B cell (primary cell): ENCODE measurements around the gene SPDYC. TPM values are rescaled to one million over a fixed set of nuclear protein-coding genes. Genes with fewer than 3 reads are reported as not detected.

Experiments used
- ATAC-seq: fragments of 200-7000 bp; cut with Tn5 transposase; one replicate; pipeline ENCODE4 v1.10.0; 2021; ENCODE audit warnings: low read depth, mild to moderate bottlenecking, moderate number of reproducible peaks, moderate library complexity
- CTCF ChIA-PET: fragments of 350-600 bp; sonication (Branson Sonifier 250); formaldehyde crosslinking; loops from one replicate; lab custom pipeline; 2021; ENCODE audit warnings: antibody characterized with exemption, inconsistent platforms; lab: Charles Lee
- POLR2A ChIA-PET: fragments of 350-600 bp; sonication (Branson Sonifier 250); formaldehyde crosslinking; loops from one replicate; lab custom pipeline; 2021; ENCODE audit warnings: antibody characterized with exemption; lab: Charles Lee
- DNase-seq: peaks from one replicate; pipeline ENCODE4 v3.0.0; 2013
- H2AFZ ChIP-seq: 2 replicates; pipeline ENCODE4 v1.6.1; 2012; ENCODE audit warnings: mild to moderate bottlenecking, low read depth, low read length; ENCODE audit not compliant: insufficient read depth, poor library complexity, severe bottlenecking
- H3K27ac ChIP-seq, 2 donors: 1 replicate in 1 of 2; 2 replicates in 1 of 2; pipeline ENCODE4 v1.5.1; 2012 to 2013; ENCODE audit warnings: low read length in 2 of 2, mild to moderate bottlenecking in 2 of 2, moderate library complexity in 1 of 2
- H3K27me3 ChIP-seq, 4 experiments: fragments of 200-600 bp in 1 of 4; sonication (generic) in 1 of 4; replicated peaks in 1 of 4; 1 replicate in 2 of 4; 2 replicates in 2 of 4; pipeline versions ENCODE4 v1.6.1 to v1.7.0; 2013 to 2016; ENCODE audit warnings: low read length in 3 of 4, mild to moderate bottlenecking in 2 of 4, mixed read lengths in 1 of 4, moderate library complexity in 1 of 4; ENCODE audit not compliant: insufficient read depth in 4 of 4, control insufficient read depth in 3 of 4; ENCODE audit errors: control extremely low read depth in 1 of 4
- H3K36me3 ChIP-seq, 2 experiments: replicated peaks in 1 of 2; 1 replicate in 1 of 2; 2 replicates in 1 of 2; pipeline versions ENCODE4 v1.6.1 to v1.7.1; 2013; ENCODE audit warnings: low read length in 1 of 2; ENCODE audit not compliant: insufficient read depth in 2 of 2, control insufficient read depth in 1 of 2; ENCODE audit errors: control extremely low read depth in 1 of 2, extremely low read depth in 1 of 2
- H3K4me1 ChIP-seq, 2 donors: fragments of 200-600 bp in 1 of 2; sonication (generic) in 1 of 2; 1 replicate in 1 of 2; 2 replicates in 1 of 2; pipeline versions ENCODE4 v1.5.1 to v1.6.1; 2013 to 2017; ENCODE audit warnings: low read length in 2 of 2; ENCODE audit not compliant: control insufficient read depth in 2 of 2, insufficient read depth in 2 of 2
- H3K4me2 ChIP-seq: replicated peaks from 2 replicates; pipeline ENCODE3; 2012; ENCODE audit warnings: mild to moderate bottlenecking, low read depth, low read length; ENCODE audit not compliant: poor library complexity, severe bottlenecking
- H3K4me3 ChIP-seq, 5 experiments: fragments of 200-600 bp in 1 of 5; sonication (generic) in 1 of 5; 1 replicate in 3 of 5; 2 replicates in 2 of 5; pipeline versions ENCODE4 v1.5.1 to v1.7.0; 2011 to 2016; ENCODE audit warnings: low read length in 4 of 5, mild to moderate bottlenecking in 4 of 5, low read depth in 2 of 5, control low read depth in 1 of 5, moderate library complexity in 1 of 5; ENCODE audit not compliant: insufficient read depth in 1 of 5; ENCODE audit errors: control extremely low read depth in 1 of 5, extremely low read depth in 1 of 5
- H3K79me2 ChIP-seq: fragments of 200-600 bp; sonication (generic); one replicate; pipeline ENCODE4 v1.6.0; 2016; ENCODE audit warnings: low read length; ENCODE audit not compliant: control insufficient read depth, insufficient read depth
- H3K9ac ChIP-seq: fragments of 200-600 bp; sonication (generic); 2 replicates; pipeline ENCODE4 v1.6.1; 2017; ENCODE audit warnings: mild to moderate bottlenecking, low read length, moderate library complexity
- H3K9me3 ChIP-seq, 3 donors: one replicate each; pipeline versions ENCODE4 v1.6.1 to v1.7.1; 2013; ENCODE audit warnings: low read length in 2 of 3; ENCODE audit not compliant: control insufficient read depth in 2 of 3, insufficient read depth in 1 of 3; ENCODE audit errors: control extremely low read depth in 1 of 3
- H4K20me1 ChIP-seq: 2 replicates; pipeline ENCODE4 v1.6.0; 2012; ENCODE audit warnings: mild to moderate bottlenecking, low read length; ENCODE audit not compliant: insufficient read depth, control insufficient read depth, poor library complexity, severe bottlenecking
- H3K27ac Mint-ChIP-seq: one replicate; pipeline ENCODE4 v1.8.0; 2021; ENCODE audit warnings: mixed read lengths
- H3K27me3 Mint-ChIP-seq: one replicate; pipeline ENCODE4 v1.8.0; 2021; ENCODE audit warnings: mixed read lengths
- H3K4me1 Mint-ChIP-seq: one replicate; pipeline ENCODE4 v1.8.0; 2021; ENCODE audit warnings: mixed read lengths
- H3K4me3 Mint-ChIP-seq: one replicate; pipeline ENCODE4 v1.8.0; 2021; ENCODE audit warnings: mixed read lengths
- H3K9me3 Mint-ChIP-seq: one replicate; pipeline ENCODE4 v1.8.0; 2022; ENCODE audit warnings: mixed read lengths; ENCODE audit not compliant: insufficient read depth
- EZH2 ChIP-seq: IDR thresholded peaks from 2 replicates; pipeline ENCODE4 v1.6.1; 2012; ENCODE audit warnings: borderline replicate concordance, low read depth, mild to moderate bottlenecking, moderate library complexity, low read length; ENCODE audit not compliant: insufficient read depth, poor library complexity, severe bottlenecking
- WGBS: methylation state at CpG from one replicate; pipeline ENCODE4 v1.1.5; 2013; ENCODE audit warnings: missing lambda C conversion rate; ENCODE audit not compliant: insufficient coverage; 5-methylcytosine and 5-hydroxymethylcytosine counted together
- intact Hi-C: fragments of 100-400 bp; cut with micrococcal nuclease; formaldehyde crosslinking; loops from one replicate; pipeline ENCODE4 v1.10.0; 2022
- polyA plus RNA-seq: library from polyadenylated mRNA; depleted of rRNA; stranded (reverse); fragments of >200 nt; gene quantifications from 2 replicates; pipeline ENCODE4 v1.2.3, GENCODE V29; 2012
- total RNA-seq, 2 donors: library from RNA; stranded (reverse); fragments of 120-200 nt in 1 of 2; gene quantifications; 1 replicate in 1 of 2; 2 replicates in 1 of 2; pipeline versions ENCODE4 v1.2.3 to v1.2.4, GENCODE V29; 2013 to 2022
- TF ChIP-seq, protein P1 (sequence below): fragments of 200-600 bp; IDR thresholded peaks from one replicate; pipeline ENCODE4 v1.8.0; 2022; ENCODE audit warnings: antibody characterized with exemption, mild to moderate bottlenecking

SPDYC gene
- total and polyA plus RNA-seq, 2 donors (not counting 1 experiment from before 2014, with no cell fraction given): not detected

DNA sequence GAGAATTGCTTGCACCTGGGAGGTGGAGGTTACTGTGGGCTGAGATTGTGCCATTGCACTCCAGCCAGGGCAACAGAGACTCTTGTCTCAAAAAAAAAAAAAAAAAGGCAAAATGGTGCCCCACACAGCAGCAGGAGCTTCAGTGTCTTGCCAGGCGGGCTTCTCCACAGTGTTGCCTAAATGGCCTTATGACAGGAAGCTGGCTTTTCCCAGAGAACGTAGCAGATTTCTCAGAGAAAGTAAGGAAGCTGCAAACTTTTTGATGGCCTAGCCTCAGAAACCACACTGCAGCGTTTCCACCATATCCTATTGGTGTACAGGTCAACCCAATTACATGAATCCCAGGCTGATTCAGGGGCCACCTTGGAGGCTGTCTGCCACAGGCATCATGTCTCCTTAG is 12.7 kb upstream of the SPDYC start:
- POLR2A ChIA-PET: interaction anchor here (0.6 kb wide), 1 partner anchor 41 kb away, joined by 4 read pairs; no protein-coding TSS in a partner anchor

DNA sequence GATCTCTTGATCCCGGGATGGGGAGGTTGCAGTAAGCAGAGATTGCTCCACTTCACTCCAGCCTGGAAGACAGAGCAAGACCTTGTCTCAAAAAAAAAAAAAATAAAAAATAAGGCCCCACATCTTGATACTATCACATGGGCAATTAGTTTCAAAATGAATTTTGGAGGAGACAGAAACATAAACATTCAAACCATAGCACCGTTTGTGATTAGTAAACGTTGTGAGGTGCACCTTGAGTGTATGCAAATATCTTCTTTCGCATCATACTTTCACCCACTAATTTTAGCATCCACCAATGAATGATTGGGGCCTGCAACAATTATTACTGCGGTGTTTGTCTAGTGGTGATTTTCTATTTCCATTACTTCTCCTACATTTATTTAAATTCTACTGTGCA is 11.0 kb upstream of the SPDYC start:
- H3K4me2 ChIP-seq: no peak overlapping the region
- H3K9me3 Mint-ChIP-seq: no peaks in the 10 kb centered on the region
- no peaks in the 10 kb centered on the region for H3K9me3 ChIP-seq
- H3K27ac ChIP-seq: no peak overlapping the region
- H3K4me3 Mint-ChIP-seq: no peak overlapping the region
- POLR2A ChIA-PET: interaction anchor here (0.7 kb wide), 1 partner anchor 9 kb away, joined by 3 read pairs; no protein-coding TSS in a partner anchor
- H3K9ac ChIP-seq: no peak overlapping the region
- WGBS: no CpG with 5 or more reads among the region's 5 CpGs
- TF ChIP-seq, protein P1, sequence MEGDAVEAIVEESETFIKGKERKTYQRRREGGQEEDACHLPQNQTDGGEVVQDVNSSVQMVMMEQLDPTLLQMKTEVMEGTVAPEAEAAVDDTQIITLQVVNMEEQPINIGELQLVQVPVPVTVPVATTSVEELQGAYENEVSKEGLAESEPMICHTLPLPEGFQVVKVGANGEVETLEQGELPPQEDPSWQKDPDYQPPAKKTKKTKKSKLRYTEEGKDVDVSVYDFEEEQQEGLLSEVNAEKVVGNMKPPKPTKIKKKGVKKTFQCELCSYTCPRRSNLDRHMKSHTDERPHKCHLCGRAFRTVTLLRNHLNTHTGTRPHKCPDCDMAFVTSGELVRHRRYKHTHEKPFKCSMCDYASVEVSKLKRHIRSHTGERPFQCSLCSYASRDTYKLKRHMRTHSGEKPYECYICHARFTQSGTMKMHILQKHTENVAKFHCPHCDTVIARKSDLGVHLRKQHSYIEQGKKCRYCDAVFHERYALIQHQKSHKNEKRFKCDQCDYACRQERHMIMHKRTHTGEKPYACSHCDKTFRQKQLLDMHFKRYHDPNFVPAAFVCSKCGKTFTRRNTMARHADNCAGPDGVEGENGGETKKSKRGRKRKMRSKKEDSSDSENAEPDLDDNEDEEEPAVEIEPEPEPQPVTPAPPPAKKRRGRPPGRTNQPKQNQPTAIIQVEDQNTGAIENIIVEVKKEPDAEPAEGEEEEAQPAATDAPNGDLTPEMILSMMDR: no peak
- no peak for TF ChIP-seq EZH2
- CTCF ChIA-PET: no interaction called here
- DNase-seq (no peak), ATAC-seq (no peak)
- H3K4me1 Mint-ChIP-seq: peaks cover 13% of the 10 kb centered on the region
- H3K36me3 ChIP-seq: no peaks in the 10 kb centered on the region
- no peaks in the 10 kb centered on the region for H3K27me3 ChIP-seq
- no peak overlapping the region for H2AFZ ChIP-seq
- no peaks in the 10 kb centered on the region for H3K27me3 Mint-ChIP-seq
- H3K27ac Mint-ChIP-seq: no peak overlapping the region
- intact Hi-C loops: no loop called here
- no peaks in the 10 kb centered on the region for H4K20me1 ChIP-seq
- H3K4me3 ChIP-seq: no peak overlapping the region
- peaks cover 0 to 8% of the 10 kb centered on the region in 2 donors for H3K4me1 ChIP-seq
- H3K79me2 ChIP-seq: no peaks in the 10 kb centered on the region

More for the DNA sequence above, 12.7 kb upstream of the SPDYC start:
- Histone ChIP-seq H3K79me2 (no peaks in the 10 kb centered on the region), H3K4me1 (peaks cover under 1 to 9% of the 10 kb centered on the region in 2 donors), H3K4me3 (no peak overlapping the region), H3K27ac (no peak overlapping the region), H3K4me2 (no peak overlapping the region), H3K27me3 (no peaks in the 10 kb centered on the region), H3K9ac (no peak overlapping the region), H3K9me3 (no peaks in the 10 kb centered on the region), H3K36me3 (no peaks in the 10 kb centered on the region), H4K20me1 (no peaks in the 10 kb centered on the region), H2AFZ (no peak overlapping the region)
- CTCF ChIA-PET: interaction anchor here (0.7 to 1.4 kb wide), 2 partner anchors 21 to 44 kb away, joined by 3 to 4 read pairs; no protein-coding TSS in a partner anchor
- Mint-ChIP-seq H3K4me3 (no peak overlapping the region), H3K9me3 (no peaks in the 10 kb centered on the region), H3K27me3 (no peaks in the 10 kb centered on the region), H3K27ac (no peak overlapping the region), H3K4me1 (peaks cover 18% of the 10 kb centered on the region)
- no peak for DNase-seq
- ATAC-seq: no peak
- intact Hi-C loops: no loop called here
- WGBS: 85% methylated on average over 3 of the region's 3 CpGs
- TF ChIP-seq, protein P1: no peak
- no peak for TF ChIP-seq EZH2
